ENCODE data around the gene CTRL. TPM values are rescaled to one million over a fixed set of nuclear protein-coding genes. Genes with fewer than 3 reads are reported as not detected.
A peak's percentile ranks its signal among the peaks of the same experiment; 100 is the strongest.
"Not testable (repeated sequence)": the region's sequence is repeated elsewhere in the genome, so short reads cannot be mapped to it uniquely, and the experiment has no call there.

The CTRL gene
- total RNA-seq, 1 experiment from 2014 or later = 2.6 TPM

- DNase-seq (ENCODE audit: low read depth) = no peak
Measured at GRCh38 chr16:67924140-67924906, 7.3 kb downstream of the CTRL start.

GRCh38 chr16:67923414-67924116 lies 8.1 kb downstream of the CTRL start:
- no peak for DNase-seq (ENCODE audit: low read depth)

DNA sequence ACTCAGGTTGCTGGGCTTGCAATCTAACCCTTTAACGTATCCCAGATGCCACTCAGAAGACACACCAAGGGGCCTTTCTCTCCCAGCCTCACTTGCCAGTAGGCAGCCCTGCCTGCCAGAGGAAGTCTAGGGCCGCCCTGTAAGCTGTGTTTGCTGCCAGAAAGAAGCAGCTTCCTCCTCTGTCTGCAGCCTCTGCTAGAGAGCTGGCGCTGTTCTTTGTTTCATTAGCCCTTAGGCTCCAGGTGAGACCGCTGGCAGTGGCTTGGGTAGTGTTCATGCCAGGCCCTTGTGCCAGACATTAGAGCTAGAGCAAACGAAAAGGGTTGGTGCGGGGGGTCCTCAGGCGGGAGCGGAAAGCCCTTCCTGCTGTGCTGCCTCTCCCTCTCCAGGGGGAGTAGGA lies 8.9 kb downstream of the CTRL start:
- DNase-seq (ENCODE audit: low read depth) = no peak

- DNase-seq (ENCODE audit: low read depth) = no peak
Measured at GRCh38 chr16:67922221-67922620, 9.4 kb downstream of the CTRL start.

GRCh38 chr16:67919622-67920221 lies 11.9 kb downstream of the CTRL start:
- DNase-seq (ENCODE audit: low read depth) = no peak

GRCh38 chr16:67917852-67918236 lies 13.8 kb downstream of the CTRL start:
- DNase-seq (ENCODE audit: low read depth) = peak; percentile 87

DNA sequence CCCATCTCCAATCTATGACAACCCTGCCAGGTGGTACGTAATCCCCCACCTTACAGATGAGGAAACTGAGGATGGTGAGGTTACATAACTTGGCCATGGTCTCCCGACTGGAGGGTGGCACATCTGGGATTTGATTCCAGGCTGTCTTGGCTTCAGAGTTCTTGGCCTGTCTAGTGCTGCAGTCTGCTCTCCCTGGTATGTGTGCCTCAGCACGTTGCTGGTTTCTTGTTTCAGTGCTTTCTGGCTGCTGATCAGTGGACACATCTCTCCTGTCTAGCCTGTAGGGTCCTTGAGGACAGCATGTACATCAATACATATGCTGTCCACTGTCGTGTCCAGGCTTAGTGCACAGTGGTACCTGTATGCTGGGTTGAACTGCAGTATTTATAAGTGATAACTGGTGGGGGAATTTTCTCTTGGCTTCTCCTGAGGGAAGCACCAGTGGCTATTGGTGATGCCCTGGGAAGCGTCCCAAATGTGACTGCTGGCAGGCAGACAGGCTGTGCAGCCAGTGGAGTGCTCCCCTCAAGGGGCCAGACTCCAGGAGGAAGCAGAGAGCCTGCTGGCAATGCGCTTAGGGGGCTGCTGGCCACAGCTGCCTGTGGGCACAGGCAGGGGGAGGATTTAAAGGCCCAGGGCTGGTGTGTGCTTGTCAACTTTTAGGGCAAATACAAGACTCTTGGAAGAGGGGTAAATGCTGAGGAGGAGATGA lies 14.4 kb downstream of the CTRL start:
- DNase-seq (ENCODE audit: low read depth) = peak; percentile 43

DNA sequence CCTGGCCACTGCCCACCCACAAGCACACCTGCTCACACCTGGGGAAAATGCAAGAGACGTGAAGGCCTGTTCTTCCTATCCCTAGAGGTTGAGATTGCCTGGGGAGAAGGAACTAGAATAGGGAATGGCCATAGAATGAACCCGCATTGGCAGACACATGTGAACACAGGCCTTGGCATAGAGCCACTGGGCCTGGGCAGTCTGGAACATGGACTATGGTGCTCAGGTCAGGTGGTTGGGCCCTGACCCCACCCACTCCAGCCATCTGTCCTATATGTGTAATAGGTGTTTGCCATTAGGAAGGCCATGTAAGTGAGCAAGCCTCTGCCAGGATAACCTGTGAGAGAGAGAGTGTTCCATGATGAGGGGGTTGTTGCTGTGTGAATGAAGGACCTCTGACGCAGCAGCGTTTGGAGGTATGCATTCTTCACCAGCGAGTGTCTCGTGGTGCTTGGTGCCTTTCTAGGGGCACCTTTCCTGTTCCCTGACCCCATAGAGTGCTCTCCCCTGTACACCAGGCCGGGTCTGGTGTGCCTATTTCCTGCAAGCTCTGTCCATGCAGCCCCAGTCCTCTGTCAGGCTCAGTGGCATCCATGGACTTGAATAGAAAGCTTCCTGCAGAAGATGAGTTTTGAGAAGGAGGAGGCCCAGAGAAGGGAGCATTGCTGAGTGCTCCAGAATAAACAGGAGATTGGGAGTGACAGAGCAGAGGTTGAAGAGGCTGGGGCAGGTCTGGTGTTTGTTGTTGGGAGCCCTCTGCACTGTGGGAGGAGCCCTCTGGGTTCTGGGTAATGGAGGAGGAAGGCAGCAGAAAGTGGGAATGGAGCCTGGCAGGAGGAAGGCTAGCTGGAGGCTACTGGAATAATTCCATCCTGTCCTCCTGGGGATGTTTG lies 15.6 kb downstream of the CTRL start:
- no peak for DNase-seq (ENCODE audit: low read depth)

DNA sequence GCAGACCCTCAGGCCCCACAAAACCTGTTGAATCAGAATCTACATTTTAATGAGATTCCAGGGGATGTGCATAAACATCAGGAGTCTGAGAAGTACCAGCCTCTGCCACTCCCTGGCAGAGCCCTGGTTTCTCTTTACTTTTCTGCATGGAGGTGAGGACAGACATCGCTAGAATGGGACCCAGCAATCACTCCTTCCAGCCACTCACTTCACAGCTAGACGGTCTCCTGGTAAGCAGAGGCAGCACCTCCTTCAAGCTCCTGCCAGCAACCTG lies 16.2 kb downstream of the CTRL start:
- DNase-seq (ENCODE audit: low read depth) = not testable (repeated sequence)

DNA sequence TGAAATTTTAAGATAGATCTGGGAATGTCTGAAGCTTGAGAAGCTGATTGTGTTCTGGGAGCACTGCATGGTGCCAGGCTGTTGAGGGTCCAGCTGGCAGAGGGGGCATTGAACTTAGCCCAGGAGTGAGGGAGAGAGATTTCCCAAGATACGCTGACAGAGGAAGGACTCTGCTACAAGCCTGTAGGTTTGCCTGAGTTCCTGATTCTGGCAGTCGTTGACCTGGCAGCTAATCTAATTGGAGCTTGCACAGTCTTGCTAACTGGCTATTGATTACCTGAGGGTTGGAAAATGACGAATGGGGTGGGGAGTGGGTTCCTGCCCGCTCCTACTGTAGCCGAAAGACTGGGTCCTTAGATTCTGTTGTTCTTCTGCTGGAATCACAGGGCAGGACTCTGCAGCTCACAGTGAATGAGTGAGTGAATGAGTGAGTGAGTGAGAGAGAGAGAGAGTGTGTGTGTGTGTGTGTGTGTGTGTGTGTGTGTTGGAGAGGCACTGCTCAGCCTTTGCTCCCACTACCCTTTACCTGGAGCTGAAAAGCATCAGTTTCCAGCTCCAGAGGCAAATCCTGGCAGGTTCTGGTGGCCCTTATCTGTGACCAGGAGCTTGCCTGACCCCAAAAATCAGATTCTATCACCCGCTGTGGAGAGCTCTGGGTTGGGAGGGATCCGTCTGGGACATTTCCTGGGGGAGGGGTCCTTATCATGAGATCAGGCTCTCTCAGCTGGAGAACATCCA lies 16.7 kb downstream of the CTRL start:
- no peak for DNase-seq (ENCODE audit: low read depth)

DNA sequence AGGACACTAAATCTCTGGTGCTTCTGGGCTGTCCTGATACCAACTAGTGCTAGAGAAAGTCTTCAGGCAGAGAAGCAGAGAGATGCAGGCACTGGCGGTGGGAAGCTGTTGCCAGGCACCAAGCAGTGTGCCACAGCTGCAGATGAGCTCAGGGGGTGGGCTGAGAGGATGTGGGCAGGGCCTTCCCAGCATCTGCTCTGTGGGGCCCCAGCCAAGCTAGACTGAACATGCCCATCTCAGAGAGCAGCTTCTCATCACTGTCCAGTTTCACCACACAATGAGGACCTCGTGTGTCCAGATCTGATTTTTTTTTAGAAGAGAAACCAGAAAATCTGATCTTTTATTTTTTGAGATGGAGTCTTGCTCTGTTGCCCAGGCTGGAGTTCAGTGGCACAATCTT lies 21.5 kb downstream of the CTRL start:
- DNase-seq (ENCODE audit: low read depth) = peak; percentile 91

- no peak for DNase-seq (ENCODE audit: low read depth)
Measured at GRCh38 chr16:67909056-67909742, 22.5 kb downstream of the CTRL start.

DNA sequence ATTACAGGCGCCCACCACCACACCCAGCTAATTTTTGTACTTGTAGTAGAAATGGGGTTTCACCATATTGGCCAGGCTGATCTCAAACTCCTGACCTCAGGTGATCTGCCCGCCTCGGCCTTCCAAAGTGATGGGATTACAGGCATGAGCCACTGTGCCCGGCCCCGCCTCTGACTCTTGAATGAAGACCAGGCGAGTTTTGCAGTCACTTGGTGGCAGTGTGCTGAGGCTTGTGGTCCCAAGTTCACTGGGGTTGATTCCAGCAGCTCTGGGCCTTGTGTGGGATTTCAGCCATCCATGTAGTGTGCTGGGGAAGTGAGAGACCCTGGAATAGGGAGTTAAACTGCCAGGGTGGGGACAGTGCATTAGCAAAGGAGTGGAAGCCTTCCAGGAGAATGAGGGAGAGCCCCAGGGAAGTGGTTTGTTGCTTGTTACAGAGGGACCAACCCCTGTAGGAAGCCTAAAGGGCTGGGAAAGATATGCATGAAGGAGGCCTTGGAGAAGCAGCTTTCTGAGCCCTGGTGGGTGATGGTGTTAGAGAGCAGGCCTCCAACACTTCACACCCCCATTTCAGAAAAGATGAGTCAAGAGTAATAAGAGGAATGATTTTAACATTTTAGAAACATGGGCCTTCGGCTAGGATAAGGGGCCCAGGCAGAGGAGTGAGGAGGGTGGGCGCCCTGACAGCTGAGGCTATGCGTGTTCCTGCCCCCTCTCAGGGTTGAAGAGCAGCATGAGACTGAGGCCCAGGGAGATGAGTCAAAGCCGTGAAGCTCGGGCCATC lies 24.1 kb downstream of the CTRL start:
- DNase-seq (ENCODE audit: low read depth) = no peak

GRCh38 chr16:67902831-67903230 lies 28.8 kb downstream of the CTRL start:
- peak; percentile 74 for DNase-seq (ENCODE audit: low read depth)

- DNase-seq (ENCODE audit: low read depth) = no peak
Measured at GRCh38 chr16:67901734-67902133, 29.9 kb downstream of the CTRL start.

- DNase-seq (ENCODE audit: low read depth) = no peak
Measured at GRCh38 chr16:67897231-67897630, 34.4 kb downstream of the CTRL start.

GRCh38 chr16:67893743-67894399 lies 37.8 kb downstream of the CTRL start:
- DNase-seq (ENCODE audit: low read depth) = no peak

- DNase-seq (ENCODE audit: low read depth) = peak; percentile 93
Measured at GRCh38 chr16:67892899-67893742, 38.5 kb downstream of the CTRL start, which contains the start of gene PSKH1. Gene PSKH1, plus strand, starts transcription at chr16:67893254. Its CDS starts 15,496 bp downstream, at chr16:67908750.
